Measurements from ENCODE around the gene SUV39H2.
"Not testable (repeated sequence)": the region's sequence is repeated elsewhere in the genome, so short reads cannot be mapped to it uniquely, and the experiment has no call there.

SUV39H2 gene

GRCh38 chr10:14942147-14942949, 63.7 kb downstream of the SUV39H2 start:
- not testable (repeated sequence) for DNase-seq

- DNase-seq: not testable (repeated sequence)
These were observed 64.3 kb downstream of the SUV39H2 start for GRCh38 chr10:14942950-14943338.

GRCh38 chr10:14945108-14945507, 66.4 kb downstream of the SUV39H2 start:
- DNase-seq: no peak

GRCh38 chr10:14947268-14947667, 68.6 kb downstream of the SUV39H2 start:
- DNase-seq: no peak

GRCh38 chr10:14949291-14949690, 70.6 kb downstream of the SUV39H2 start:
- no peak for DNase-seq

- DNase-seq: no peak
These were observed 74.3 kb downstream of the SUV39H2 start for GRCh38 chr10:14952851-14953423.

- DNase-seq: no peak
These were observed 74.8 kb downstream of the SUV39H2 start for GRCh38 chr10:14953424-14954000.
